OCI-M2 (cell line): Measurements from ENCODE around the gene SLC9A9.
"Not testable (repeated sequence)": the region's sequence is repeated elsewhere in the genome, so short reads cannot be mapped to it uniquely, and the experiment has no call there.

Experiments
- DNase-seq: peaks from one replicate; lab custom pipeline; 2025; ENCODE audit not compliant: unreplicated experiment; lab: John Stamatoyannopoulos, UW

The SLC9A9 gene

DNA sequence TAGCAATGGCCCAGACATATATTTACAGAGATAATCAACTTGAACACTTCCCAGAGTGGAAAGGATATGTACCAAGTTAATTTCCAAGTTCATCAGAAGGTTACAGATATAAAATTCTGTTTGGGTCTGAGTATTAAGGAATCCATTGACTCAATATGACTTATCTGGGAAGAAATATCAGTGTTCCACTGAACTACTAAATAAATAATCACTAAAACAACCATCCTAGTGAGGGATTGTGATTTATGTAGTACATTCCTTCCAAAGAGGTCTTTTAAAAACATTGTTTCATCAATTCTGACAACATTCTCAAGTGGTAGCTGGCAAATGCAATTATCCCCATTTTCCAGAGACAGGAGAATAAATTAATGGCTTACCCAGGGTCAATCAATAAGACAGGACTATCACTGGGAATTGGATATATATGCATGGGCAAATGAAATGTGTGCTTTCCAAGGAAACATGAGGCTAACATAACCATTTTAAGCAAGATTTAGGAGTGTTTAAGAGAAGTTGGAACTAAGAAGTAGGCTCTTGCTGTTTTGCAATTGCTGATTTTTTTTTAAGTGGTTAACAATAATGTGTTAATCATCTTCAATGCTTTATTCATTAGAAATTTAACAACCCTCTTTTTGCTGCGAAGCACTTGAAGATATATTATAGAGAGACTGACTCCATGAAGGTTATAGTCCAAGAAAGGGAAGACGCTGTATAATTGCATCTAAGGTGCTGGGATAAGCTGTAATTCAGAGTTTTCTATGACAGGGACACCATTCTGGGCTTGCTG, 37.9 kb downstream of the SLC9A9 start:
- DNase-seq: no peak

DNA sequence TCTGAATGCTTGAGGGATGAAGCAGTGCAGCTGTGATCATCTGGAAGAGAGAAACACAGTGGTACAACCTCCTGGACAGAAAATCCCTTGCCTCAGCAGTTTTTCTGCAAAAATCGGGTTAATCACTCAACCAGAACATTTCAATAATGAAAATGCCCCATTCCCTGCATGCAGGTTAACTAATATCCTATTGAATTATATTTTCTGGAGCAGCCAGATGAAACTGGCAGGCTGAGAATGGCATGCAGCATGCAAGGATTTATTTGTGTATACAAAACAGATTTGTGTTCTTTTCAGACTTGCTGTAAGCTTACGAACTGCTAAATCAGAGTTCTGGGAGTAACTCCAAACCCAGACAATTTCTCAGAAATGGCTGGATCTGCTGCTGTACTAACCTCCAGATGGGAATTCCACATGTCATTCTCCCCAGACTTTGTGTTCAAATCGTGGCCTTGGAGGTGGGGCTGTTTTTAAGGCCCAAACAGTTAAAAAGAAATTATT, 39.1 kb downstream of the SLC9A9 start:
- DNase-seq: no peak

DNA sequence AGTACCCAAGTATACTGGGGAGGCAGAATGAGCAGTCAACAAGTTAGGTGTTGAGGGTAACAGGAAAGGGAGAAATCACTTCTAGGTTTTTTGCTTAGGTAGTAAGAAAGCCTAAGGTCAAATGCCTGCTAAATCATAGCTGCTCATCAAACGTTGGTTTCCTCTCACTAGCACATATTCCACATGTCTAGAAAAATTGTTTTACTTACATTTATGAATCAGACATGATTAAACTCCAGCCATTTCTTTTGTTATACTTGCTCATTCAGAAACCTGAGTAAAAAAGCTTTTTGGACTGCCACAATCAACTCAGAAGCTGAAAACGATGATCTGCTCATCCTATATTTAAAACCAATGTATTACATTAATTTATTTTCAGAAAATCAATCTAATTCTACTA, 40.2 kb downstream of the SLC9A9 start:
- DNase-seq: no peak

DNA sequence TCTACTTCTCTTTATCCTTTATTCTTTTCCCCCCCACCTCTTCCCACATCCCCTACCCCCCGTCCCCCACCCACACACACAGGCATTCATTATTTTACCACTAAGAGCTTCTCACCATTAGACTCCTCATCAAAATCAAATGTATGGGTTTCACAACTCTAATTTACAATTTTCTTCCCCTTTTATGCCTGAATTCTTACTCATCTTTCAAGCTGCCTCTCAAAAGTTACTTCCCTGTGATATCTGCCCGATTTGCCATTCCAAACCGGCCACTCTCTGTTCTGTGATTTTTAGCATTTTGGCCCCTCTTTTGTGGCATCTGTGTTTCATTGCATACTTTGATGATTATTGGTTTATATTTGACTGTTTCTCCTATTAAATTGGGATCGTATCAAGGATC, 42.2 kb downstream of the SLC9A9 start:
- no peak for DNase-seq

DNA sequence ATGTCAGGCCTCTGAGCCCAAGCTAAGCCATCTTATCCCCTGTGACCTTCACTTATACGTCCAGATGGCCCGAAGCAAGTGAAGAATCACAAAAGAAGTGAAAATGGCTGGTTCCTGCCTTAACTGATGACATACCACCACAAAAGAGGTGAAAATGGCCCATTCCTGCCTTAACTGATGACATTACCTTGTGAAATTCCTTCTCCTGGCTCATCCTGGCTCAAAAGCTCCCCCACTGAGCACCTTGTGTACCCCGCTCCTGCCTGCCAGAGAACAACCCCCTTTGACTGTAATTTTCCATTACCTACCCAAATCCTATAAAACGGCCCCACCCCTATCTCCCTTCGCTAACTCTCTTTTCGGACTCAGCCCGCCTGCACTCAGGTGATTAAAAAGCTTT, 42.8 kb downstream of the SLC9A9 start:
- not testable (repeated sequence) for DNase-seq

DNA sequence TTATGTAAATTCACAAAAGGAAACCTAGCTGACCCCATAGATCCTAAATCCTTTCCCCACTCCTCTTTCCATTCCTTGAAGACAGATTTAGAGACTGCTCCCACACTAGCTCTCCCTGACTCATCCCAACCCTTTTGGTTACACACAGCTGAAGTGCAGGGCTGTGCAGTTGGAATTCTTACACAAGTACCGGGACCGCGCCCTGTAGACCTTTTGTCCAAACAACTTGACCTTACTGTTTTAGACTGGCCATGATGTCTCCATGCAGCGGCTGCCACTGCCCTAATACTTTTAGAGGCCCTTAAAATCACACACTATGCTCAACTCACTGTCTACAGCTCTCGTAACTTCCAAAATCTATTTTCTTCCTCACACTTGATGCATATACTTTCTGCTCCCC, 47.2 kb downstream of the SLC9A9 start:
- not testable (repeated sequence) for DNase-seq

DNA sequence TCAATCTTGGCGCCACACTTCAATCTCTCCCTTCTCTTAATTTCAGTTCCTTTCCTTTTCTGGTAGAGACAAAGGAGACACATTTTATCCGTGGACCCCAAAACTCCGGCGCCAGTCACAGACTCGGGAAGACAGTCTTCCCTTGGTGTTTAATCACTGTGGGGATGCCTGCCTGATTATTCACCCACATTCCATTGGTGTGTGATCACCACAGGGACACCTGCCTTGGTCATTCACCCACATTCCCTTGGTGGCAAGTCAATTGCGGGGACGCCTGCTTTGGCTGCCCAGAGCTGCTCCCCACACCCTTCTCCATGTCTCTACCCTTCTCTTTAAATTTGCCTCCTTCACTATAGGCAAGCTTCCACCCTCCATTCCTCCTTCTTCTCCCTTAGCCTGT, 50.1 kb downstream of the SLC9A9 start:
- DNase-seq: not testable (repeated sequence)

DNA sequence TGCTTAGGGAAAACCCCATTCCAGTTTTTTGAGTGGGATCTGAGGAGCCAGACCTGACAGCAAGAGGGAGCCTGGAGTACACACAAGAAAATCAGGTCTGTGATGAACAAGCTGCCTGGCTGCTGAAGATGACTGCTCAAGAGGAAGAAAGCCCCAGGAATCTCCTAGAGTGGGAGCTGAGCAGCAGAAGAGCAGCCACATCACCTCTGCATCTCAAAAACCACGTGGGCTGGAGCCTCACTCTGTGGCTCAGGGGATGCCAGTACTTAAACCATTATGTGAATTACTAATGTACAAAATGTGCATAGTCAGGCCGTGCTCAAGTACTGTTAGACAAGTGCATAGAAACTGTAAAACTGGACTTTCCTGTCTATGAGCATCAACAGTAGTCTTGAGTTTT, 52.4 kb downstream of the SLC9A9 start:
- no peak for DNase-seq

DNA sequence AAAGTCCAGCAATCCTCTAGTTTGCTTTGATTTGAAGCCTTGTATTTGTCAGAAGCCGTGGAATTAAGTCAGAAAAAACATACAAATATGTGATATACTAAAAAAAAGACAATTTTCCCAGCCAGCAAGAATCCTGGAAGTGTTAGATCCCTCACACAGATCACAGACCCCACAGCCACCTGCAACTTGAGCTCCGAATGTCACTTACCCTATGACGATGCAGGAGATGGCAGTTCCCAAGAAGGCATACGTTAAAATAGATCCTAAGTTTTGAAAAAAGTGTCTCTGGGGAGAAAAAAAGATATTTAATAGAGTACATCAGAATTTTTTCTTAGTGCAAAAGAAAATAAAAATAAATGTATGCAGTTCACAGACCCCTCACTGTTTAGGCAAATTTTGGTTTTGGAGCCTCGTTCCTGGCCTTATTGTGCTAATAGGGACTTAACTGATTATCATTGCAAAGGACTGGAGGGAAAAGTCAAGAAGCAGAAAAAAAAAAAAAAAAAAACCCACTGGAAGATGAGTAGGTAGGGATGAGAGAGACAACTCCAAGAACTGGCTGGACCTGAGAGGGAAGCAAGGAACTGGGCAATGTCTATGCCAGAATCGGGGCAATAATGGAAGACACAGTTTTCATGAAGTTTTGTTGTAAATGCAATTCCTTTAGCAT, 53.3 kb downstream of the SLC9A9 start:
- DNase-seq: no peak

DNA sequence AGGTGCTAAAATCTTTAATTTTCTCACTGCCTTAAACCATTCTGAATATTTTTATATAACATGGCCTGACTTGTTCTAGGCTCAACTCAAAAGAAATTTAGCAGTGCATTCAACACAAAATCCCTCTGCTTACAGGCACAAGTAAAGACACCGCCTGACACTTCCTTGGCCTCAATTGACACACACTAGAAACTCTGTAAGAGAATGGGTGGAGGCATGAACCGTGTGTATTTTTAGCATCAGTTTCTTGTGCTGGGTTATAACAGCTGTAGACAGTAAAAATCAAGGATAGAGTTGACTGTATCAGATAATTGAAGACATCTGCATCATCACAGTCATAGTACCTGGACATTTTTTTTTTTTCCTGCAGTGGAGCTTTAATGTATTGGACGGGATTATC, 54.3 kb downstream of the SLC9A9 start:
- DNase-seq: no peak

DNA sequence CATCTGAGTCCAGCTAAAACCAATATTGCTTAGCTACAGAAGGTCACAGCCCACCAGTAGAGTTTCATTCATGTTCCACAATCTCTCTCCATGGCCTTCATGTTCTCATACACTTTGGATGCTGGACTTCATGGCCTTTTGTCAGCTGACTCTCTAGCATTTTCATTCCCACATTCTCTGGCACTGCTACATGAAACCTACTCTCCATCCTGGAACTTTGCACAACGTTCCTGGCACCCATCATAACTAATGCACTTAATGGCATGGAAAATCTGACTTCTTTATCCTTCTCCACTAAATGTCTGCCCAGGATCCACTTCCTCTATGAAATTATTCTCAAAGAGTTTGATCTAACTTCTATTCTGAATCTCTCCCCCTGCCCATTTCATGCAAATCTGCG, 56.9 kb downstream of the SLC9A9 start:
- DNase-seq: no peak

DNA sequence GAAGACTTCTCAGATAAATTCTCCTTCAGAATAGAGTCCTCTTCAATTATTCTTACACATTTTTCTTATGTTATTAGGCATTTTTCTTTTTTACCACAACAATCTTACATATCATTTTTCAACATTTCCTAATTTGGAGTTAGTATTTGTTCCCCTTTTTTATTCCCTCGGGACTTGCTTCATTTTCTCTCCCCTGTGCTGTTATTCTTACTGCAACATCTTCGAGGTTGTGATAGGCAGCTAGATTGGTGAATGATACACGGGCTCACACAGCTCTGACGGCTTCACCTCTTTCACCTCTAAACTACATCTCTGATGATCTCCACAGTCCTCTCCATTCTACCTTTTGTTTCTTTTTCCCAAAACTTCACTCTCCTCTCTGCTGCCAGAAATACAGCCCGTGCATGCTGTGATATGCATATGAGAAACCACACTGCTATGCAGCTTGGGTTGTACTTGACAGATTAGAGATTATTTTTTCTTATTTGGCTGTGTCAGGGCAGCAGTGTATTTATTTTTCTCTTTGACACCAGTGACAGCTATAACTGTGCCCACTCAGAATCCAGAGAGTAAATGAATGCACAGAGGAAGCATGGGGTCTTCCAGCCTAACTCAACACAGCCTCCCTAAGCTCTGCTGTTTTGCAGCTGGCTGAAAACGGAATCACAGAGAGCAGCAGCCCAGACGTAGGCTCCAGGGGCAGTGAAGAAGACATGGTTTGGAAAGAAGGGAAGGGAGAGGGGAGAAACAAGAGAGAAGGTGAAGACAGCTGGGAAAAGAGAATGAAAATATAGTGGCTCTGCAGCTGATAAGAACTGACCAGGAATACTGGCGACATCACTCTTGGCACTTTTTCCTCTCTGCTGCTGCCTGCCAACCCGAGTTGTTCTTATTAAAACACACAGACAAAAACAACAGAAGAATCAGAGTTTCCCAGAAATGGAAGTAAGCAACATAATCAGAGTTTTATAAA, 61.8 kb downstream of the SLC9A9 start:
- DNase-seq: no peak

DNA sequence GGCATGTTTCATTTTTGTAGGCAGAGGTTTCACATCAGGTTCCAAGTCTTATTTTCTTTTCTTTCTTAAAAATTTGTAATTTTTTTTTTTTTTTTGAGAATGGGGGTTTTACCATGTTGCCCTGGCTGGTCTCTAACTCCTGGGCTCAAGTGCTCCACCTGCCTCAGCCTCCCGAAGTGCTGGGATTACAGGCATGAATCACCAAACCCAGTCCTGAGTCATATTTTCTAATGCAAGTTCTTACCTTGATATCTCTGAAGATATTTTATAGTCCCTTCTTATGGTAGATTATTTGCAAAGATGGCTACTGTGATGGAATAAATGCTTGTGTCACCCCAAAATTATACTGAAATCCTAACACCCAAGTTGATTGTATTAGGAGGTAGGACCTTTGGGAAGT, 63.8 kb downstream of the SLC9A9 start:
- no peak for DNase-seq

DNA sequence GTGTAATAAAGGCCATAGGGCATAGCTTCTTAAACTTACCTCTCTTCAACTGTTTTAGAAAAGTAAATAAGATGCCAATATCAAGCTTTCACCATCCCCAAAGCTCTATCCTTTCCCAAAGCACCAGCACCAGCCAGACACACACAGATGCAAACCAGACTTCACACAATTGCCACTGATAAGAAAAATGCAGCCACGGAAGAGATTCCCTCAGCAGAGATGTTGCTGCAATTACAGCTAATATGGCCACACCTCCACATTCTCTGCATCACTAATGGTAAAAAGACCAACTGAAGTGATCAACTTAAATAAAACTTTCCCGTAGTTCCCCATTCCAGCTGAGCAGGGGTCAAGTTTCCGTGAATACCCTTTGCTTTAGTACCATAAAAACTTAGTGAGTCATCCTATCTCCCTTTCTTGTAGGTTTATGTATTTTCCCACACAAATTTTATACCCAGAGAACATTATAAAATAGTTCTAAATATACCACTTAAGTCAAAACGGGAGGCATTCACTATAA, 64.4 kb downstream of the SLC9A9 start:
- DNase-seq: no peak

DNA sequence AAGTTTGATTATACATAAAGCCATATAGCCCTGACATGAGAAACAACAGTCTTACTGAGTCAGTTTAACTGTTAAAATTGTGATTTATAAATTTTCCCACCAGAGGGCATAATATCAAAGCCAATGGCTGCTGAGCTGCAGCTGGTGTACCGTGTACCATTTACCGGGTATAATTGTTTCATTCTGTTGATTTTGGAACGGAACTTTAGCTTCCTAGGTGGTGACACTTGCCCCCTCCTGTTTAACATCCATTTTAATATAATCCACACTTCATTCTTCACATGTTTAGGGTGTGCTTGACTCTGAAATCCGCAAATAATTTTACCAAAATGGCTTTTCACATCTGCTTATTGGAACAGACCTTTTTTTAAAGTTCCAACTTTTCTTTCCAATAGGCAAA, 72.8 kb downstream of the SLC9A9 start:
- DNase-seq: peak; percentile 43

DNA sequence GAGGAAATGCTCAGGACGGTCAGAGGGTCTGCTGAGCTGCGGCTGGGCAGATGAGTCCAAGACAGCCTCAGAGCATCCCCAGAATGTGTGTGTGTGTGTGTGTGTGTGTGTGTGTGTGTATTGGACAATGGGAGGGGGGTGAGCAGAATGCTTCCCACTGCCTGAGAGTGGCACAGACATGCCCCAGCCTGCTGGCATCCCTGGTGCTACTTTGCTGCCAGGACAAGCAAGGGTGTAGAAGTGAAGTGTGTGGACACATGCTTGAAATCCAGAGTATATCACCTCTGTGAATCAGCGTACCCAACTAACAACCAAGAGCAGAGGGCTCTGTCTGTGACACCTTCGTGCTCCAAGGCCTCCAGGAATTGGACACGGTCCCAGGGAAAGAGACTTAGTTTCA, 76.3 kb downstream of the SLC9A9 start:
- DNase-seq: no peak

DNA sequence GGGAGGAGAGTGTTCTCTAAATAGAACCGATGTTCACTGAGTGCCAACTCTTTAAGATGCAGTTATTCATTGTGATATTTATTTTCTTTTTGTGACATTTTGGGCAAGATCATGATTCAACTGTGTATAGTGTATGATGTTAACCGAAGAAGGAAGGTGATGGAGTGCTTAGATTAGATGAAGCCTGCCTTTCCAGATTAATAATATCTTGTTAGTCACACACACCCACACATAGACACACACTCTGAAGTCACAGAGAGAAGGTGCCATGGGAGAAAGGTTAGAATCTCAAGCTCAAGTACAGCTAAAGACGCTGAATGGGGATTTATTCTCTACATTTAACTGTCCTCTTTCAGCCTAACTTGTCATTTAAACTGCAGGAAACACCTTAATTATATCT, 77.0 kb downstream of the SLC9A9 start:
- no peak for DNase-seq

DNA sequence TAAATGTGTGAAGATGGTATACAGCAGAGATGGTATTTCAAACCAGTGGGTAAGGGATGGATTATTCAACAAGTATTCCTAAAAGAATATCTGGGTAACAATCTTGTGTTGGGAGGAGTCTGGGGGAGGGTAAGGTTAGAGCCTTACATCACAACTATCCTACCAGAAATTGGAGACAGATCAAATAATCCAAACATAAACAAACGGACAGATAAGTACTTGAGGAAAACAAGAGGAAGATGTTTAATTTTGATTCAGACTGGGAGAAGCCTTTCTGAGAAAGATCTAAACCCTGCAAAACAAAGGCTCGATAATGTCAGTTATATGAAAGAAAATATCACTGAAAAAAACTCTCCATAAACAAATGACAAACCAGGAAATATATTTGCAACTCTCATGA, 77.9 kb downstream of the SLC9A9 start:
- no peak for DNase-seq

DNA sequence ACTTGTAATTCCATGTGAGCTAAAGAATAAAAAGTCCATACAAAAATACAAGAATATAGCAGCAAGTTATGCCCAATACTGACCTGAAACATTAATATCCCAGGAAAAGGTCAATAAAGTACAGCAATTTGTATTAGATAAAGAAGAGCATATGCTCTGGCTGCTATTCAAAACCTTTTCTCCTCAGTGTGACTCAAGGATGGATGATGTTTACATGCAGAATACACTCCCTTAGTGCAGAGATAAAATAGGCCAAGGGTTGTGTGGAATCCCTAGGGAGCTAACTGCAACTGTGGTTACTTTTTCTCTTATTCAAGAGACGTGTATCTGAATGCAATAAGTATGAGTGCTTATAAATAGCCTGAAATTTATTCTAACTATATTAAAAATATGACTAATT, 78.7 kb downstream of the SLC9A9 start:
- no peak for DNase-seq

DNA sequence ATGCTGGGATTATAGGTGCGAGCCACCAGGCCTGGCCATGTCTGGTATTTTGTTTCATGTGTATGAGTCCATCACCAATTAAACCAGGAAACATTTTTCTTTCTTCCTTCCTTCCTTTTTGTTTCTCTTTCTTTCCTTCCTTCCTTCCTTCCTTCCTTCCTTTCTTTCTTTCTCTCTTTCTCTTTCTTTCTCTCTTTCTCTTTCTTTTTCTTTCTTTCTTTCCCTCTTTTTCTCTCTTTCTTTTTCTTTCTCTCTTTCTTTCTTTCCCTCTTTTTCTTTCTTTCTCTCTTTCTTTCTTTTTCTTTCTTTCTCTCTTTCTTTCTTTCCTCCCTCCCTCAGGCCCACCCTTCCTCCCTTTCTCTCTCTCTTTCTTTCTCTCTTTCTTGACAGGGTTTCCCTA, 83.4 kb downstream of the SLC9A9 start:
- no peak for DNase-seq

DNA sequence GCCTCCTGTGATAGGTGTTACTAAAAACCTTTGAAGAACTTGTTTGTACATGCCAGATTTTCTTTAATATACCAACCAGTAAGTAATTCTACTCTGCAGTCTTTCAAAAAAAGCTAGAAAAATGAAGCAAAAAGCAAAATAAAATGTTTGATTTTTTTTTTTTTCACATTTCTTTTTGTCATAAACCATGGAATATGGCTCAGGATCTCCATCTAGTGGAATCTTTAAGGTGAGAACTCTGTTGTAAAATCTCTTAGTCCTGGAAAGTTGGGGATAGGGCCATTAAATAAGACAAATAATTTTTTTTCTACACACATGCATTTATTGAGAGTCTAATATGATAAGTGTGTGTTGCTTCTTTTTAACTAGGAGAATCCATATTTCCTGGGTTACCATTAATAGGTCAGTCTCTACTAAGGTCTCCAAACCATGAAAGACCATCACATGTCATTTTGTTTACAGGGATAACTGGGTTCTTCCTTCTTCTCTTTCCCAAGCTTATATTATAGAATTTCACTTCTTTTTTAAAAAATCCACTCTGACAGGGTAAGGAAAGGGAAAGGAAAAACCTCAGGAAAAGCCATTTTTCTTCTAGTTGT, 84.6 kb downstream of the SLC9A9 start:
- DNase-seq: no peak
